Activated CD4-positive, alpha-beta T cell treated with anti-CD3 and anti-CD28 coated beads, Interleukin-2, amount 10 ng/mL, durations not matched to agents 7 days and 5 days (primary cell): ENCODE data around the gene EPB41L2. TPM values are rescaled to one million over a fixed set of nuclear protein-coding genes. Genes with fewer than 3 reads are reported as not detected.

Experiments used
- CTCF ChIA-PET: fragments of 350-600 bp; sonication (Branson Sonifier 250); formaldehyde crosslinking; loops from one replicate; lab custom pipeline; 2021; ENCODE audit warnings: antibody characterized with exemption; lab: Charles Lee
- POLR2A ChIA-PET: fragments of 350-600 bp; sonication (Branson Sonifier 250); formaldehyde crosslinking; loops from one replicate; lab custom pipeline; 2021; ENCODE audit warnings: antibody characterized with exemption; lab: Charles Lee
- DNase-seq: peaks from one replicate; pipeline ENCODE4 v3.0.0-alpha.2; 2020
- H3K27ac Mint-ChIP-seq: one replicate; pipeline ENCODE4 v1.8.0; 2021; ENCODE audit warnings: mild to moderate bottlenecking, moderate library complexity, mixed read lengths
- H3K27me3 Mint-ChIP-seq: one replicate; pipeline ENCODE4 v1.8.0; 2021; ENCODE audit warnings: mixed read lengths
- H3K36me3 Mint-ChIP-seq: one replicate; pipeline ENCODE4 v1.8.0; 2021; ENCODE audit warnings: low read depth, mixed read lengths
- H3K4me1 Mint-ChIP-seq: one replicate; pipeline ENCODE4 v1.8.0; 2021; ENCODE audit warnings: mixed read lengths
- H3K4me3 Mint-ChIP-seq: one replicate; pipeline ENCODE4 v1.8.0; 2021; ENCODE audit warnings: mild to moderate bottlenecking, moderate library complexity, mixed read lengths
- H3K9me3 Mint-ChIP-seq: one replicate; pipeline ENCODE4 v1.8.0; 2021; ENCODE audit warnings: mixed read lengths
- total RNA-seq, 2 experiments: library from RNA; stranded (reverse); gene quantifications; one replicate each; pipeline ENCODE4 v1.2.3, GENCODE V29; 2021

EPB41L2 gene
- total RNA-seq, 2 experiments from 2014 or later: 20.2 to 25.2 TPM

- Mint-ChIP-seq H3K4me1 (no peaks in the 10 kb centered on the region), H3K36me3 (peaks cover 2% of the 10 kb centered on the region), H3K4me3 (no peak overlapping the region), H3K27ac (no peak overlapping the region), H3K27me3 (no peaks in the 10 kb centered on the region), H3K9me3 (peaks cover 3% of the 10 kb centered on the region)
- ChIA-PET POLR2A (no interaction called here), CTCF (no interaction called here)
- DNase-seq: no peak
These were observed 91.5 kb downstream of the EPB41L2 start for GRCh38 chr6:130971504-130971903.

- H3K4me1 Mint-ChIP-seq: no peaks in the 10 kb centered on the region
- ChIA-PET CTCF (no interaction called here), POLR2A (no interaction called here)
- H3K36me3 Mint-ChIP-seq: peaks cover 2% of the 10 kb centered on the region
- no peaks in the 10 kb centered on the region for H3K27me3 Mint-ChIP-seq
- no peak for DNase-seq
- no peak overlapping the region for H3K4me3 Mint-ChIP-seq
- peaks cover 3% of the 10 kb centered on the region for H3K9me3 Mint-ChIP-seq
- H3K27ac Mint-ChIP-seq: no peak overlapping the region
These were observed 92.1 kb downstream of the EPB41L2 start for GRCh38 chr6:130970839-130971410.

GRCh38 chr6:130969791-130970491 is 93.1 kb downstream of the EPB41L2 start:
- H3K4me3 Mint-ChIP-seq: no peak overlapping the region
- peaks cover 2% of the 10 kb centered on the region for H3K36me3 Mint-ChIP-seq
- H3K4me1 Mint-ChIP-seq: no peaks in the 10 kb centered on the region
- DNase-seq: no peak
- H3K27me3 Mint-ChIP-seq: no peaks in the 10 kb centered on the region
- H3K27ac Mint-ChIP-seq: no peak overlapping the region
- ChIA-PET POLR2A (no interaction called here), CTCF (no interaction called here)
- peaks cover 3% of the 10 kb centered on the region for H3K9me3 Mint-ChIP-seq

- H3K36me3 Mint-ChIP-seq: peaks cover 2% of the 10 kb centered on the region
- H3K27ac Mint-ChIP-seq: no peak overlapping the region
- POLR2A ChIA-PET: no interaction called here
- CTCF ChIA-PET: interaction anchor here (2.4 kb wide), 1 partner anchor 9 kb away, joined by 6 read pairs; no protein-coding TSS in a partner anchor
- H3K4me1 Mint-ChIP-seq: no peaks in the 10 kb centered on the region
- DNase-seq: no peak
- peaks cover 3% of the 10 kb centered on the region for H3K9me3 Mint-ChIP-seq
- no peak overlapping the region for H3K4me3 Mint-ChIP-seq
- no peaks in the 10 kb centered on the region for H3K27me3 Mint-ChIP-seq
These were observed 93.9 kb downstream of the EPB41L2 start for GRCh38 chr6:130969166-130969565.

GRCh38 chr6:130968476-130968875 is 94.6 kb downstream of the EPB41L2 start:
- Mint-ChIP-seq H3K9me3 (peaks cover 3% of the 10 kb centered on the region), H3K27ac (no peak overlapping the region), H3K4me3 (no peak overlapping the region), H3K36me3 (peaks cover 2% of the 10 kb centered on the region), H3K27me3 (no peaks in the 10 kb centered on the region), H3K4me1 (no peaks in the 10 kb centered on the region)
- ChIA-PET POLR2A (no interaction called here), CTCF (interaction anchor here (2.4 kb wide), 1 partner anchor 10 kb away, joined by 6 read pairs; no protein-coding TSS in a partner anchor)
- no peak for DNase-seq

- Mint-ChIP-seq H3K36me3 (peaks cover 2% of the 10 kb centered on the region), H3K27me3 (no peaks in the 10 kb centered on the region), H3K4me1 (no peaks in the 10 kb centered on the region), H3K9me3 (peaks cover 3% of the 10 kb centered on the region), H3K27ac (no peak overlapping the region), H3K4me3 (no peak overlapping the region)
- no peak for DNase-seq
- ChIA-PET POLR2A (no interaction called here), CTCF (interaction anchor here (2.4 kb wide), 1 partner anchor 11 kb away, joined by 6 read pairs; no protein-coding TSS in a partner anchor)
These were observed 95.3 kb downstream of the EPB41L2 start for GRCh38 chr6:130967502-130968445.

GRCh38 chr6:130966344-130966980 is 96.6 kb downstream of the EPB41L2 start:
- H3K4me3 Mint-ChIP-seq: no peak overlapping the region
- POLR2A ChIA-PET: no interaction called here
- H3K36me3 Mint-ChIP-seq: no peaks in the 10 kb centered on the region
- CTCF ChIA-PET: interaction anchor here (1.2 to 2.4 kb wide), 2 partner anchors 12 to 74 kb away, joined by 3 to 6 read pairs; no protein-coding TSS in a partner anchor
- no peaks in the 10 kb centered on the region for H3K4me1 Mint-ChIP-seq
- H3K9me3 Mint-ChIP-seq: no peaks in the 10 kb centered on the region
- DNase-seq: no peak
- H3K27ac Mint-ChIP-seq: no peak overlapping the region
- H3K27me3 Mint-ChIP-seq: no peaks in the 10 kb centered on the region

- no peaks in the 10 kb centered on the region for H3K9me3 Mint-ChIP-seq
- ChIA-PET CTCF (interaction anchor here (1.2 kb wide), 1 partner anchor 75 kb away, joined by 3 read pairs; no protein-coding TSS in a partner anchor), POLR2A (no interaction called here)
- no peaks in the 10 kb centered on the region for H3K27me3 Mint-ChIP-seq
- DNase-seq: no peak
- H3K27ac Mint-ChIP-seq: no peak overlapping the region
- no peaks in the 10 kb centered on the region for H3K4me1 Mint-ChIP-seq
- no peaks in the 10 kb centered on the region for H3K36me3 Mint-ChIP-seq
- H3K4me3 Mint-ChIP-seq: no peak overlapping the region
These were observed 97.4 kb downstream of the EPB41L2 start for GRCh38 chr6:130965656-130966055.

GRCh38 chr6:130964808-130965604 is 98.0 kb downstream of the EPB41L2 start:
- H3K27me3 Mint-ChIP-seq: no peaks in the 10 kb centered on the region
- CTCF ChIA-PET: no interaction called here
- POLR2A ChIA-PET: no interaction called here
- no peaks in the 10 kb centered on the region for H3K9me3 Mint-ChIP-seq
- no peak overlapping the region for H3K27ac Mint-ChIP-seq
- no peak overlapping the region for H3K4me3 Mint-ChIP-seq
- DNase-seq: no peak
- no peaks in the 10 kb centered on the region for H3K4me1 Mint-ChIP-seq
- no peaks in the 10 kb centered on the region for H3K36me3 Mint-ChIP-seq

GRCh38 chr6:130964289-130964688 is 98.8 kb downstream of the EPB41L2 start:
- POLR2A ChIA-PET: no interaction called here
- H3K27ac Mint-ChIP-seq: no peak overlapping the region
- DNase-seq: no peak
- H3K4me1 Mint-ChIP-seq: no peaks in the 10 kb centered on the region
- H3K9me3 Mint-ChIP-seq: no peaks in the 10 kb centered on the region
- H3K4me3 Mint-ChIP-seq: no peak overlapping the region
- no peaks in the 10 kb centered on the region for H3K27me3 Mint-ChIP-seq
- H3K36me3 Mint-ChIP-seq: no peaks in the 10 kb centered on the region
- CTCF ChIA-PET: no interaction called here

- no peaks in the 10 kb centered on the region for H3K4me1 Mint-ChIP-seq
- H3K4me3 Mint-ChIP-seq: no peak overlapping the region
- POLR2A ChIA-PET: no interaction called here
These were observed 100.1 kb downstream of the EPB41L2 start for GRCh38 chr6:130962966-130963365.

GRCh38 chr6:130961148-130961547 is 101.9 kb downstream of the EPB41L2 start:
- no peak overlapping the region for H3K4me3 Mint-ChIP-seq
- no peak overlapping the region for H3K27ac Mint-ChIP-seq
- CTCF ChIA-PET: no interaction called here
- no peaks in the 10 kb centered on the region for H3K27me3 Mint-ChIP-seq
- no peak for DNase-seq
- H3K4me1 Mint-ChIP-seq: no peaks in the 10 kb centered on the region
- POLR2A ChIA-PET: no interaction called here
- no peaks in the 10 kb centered on the region for H3K36me3 Mint-ChIP-seq
- no peaks in the 10 kb centered on the region for H3K9me3 Mint-ChIP-seq

More at GRCh38 chr6:130962966-130963365, 100.1 kb downstream of the EPB41L2 start:
- H3K9me3 Mint-ChIP-seq: no peaks in the 10 kb centered on the region
- CTCF ChIA-PET: no interaction called here
- H3K27me3 Mint-ChIP-seq: no peaks in the 10 kb centered on the region
- H3K27ac Mint-ChIP-seq: no peak overlapping the region
- DNase-seq: no peak
- no peaks in the 10 kb centered on the region for H3K36me3 Mint-ChIP-seq
